Prostate gland (tissue), 2 donors: Measurements from ENCODE around the gene DQX1. TPM values are rescaled to one million over a fixed set of nuclear protein-coding genes. Genes with fewer than 3 reads are reported as not detected.
"Not testable (repeated sequence)": the region's sequence is repeated elsewhere in the genome, so short reads cannot be mapped to it uniquely, and the experiment has no call there.

Experiments
- DNase-seq: peaks from one replicate; pipeline ENCODE4 v3.0.0-alpha.2; 2019; ENCODE audit warnings: low spot score
- H3K27ac ChIP-seq, 2 donors: fragments of 200-600 bp; sonication (generic); 2 replicates each; pipeline ENCODE4 v1.5.1; 2017 to 2019
- H3K27me3 ChIP-seq: fragments of 200-600 bp; sonication (generic); replicated peaks from 2 replicates; pipeline ENCODE4 v1.5.1; 2019; ENCODE audit not compliant: insufficient read depth
- H3K36me3 ChIP-seq, 2 donors: fragments of 200-600 bp; sonication (generic); 1 replicate in 1 of 2; 2 replicates in 1 of 2; pipeline versions ENCODE4 v1.5.1 to v1.8.1; 2017 to 2019
- H3K4me1 ChIP-seq: fragments of 200-600 bp; sonication (generic); replicated peaks from 2 replicates; pipeline ENCODE4 v1.5.1; 2019
- H3K4me3 ChIP-seq, 2 donors: fragments of 200-600 bp; sonication (generic); 2 replicates each; pipeline ENCODE4 v1.5.1; 2017 to 2019
- H3K9me3 ChIP-seq: fragments of 200-600 bp; sonication (generic); 2 replicates; pipeline ENCODE4 v1.5.1; 2017
- POLR2A ChIP-seq: fragments of 450-650 bp; IDR thresholded peaks from one replicate; pipeline ENCODE4 v1.6.1; 2016; ENCODE audit warnings: antibody characterized with exemption, mild to moderate bottlenecking
- POLR2AphosphoS5 ChIP-seq: sonication (generic); formaldehyde crosslinking; IDR thresholded peaks from one replicate; pipeline ENCODE4 v1.6.1; 2017; ENCODE audit warnings: antibody characterized with exemption
- WGBS: methylation state at CpG from one replicate; pipeline ENCODE4 v1.1.5; 2018; 5-methylcytosine and 5-hydroxymethylcytosine counted together
- intact Hi-C: fragments of 100-400 bp; cut with DNase I; formaldehyde crosslinking; loops from one replicate; pipeline ENCODE4 v1.14.2; 2022
- total RNA-seq, 2 donors: library from RNA; depleted of rRNA; stranded (reverse); fragments of >200 nt; gene quantifications; one replicate each; pipeline ENCODE4 v1.1.0, GENCODE V29; 2016
- TF ChIP-seq, protein P1 (sequence below), 4 experiments: fragments of 200-600 bp in 2 of 4; fragments of 450-650 bp in 2 of 4; sonication (generic) in 2 of 4; IDR thresholded peaks; 1 replicate in 3 of 4; 2 replicates in 1 of 4; pipeline ENCODE4 v1.5.1; 2016 to 2019; ENCODE audit warnings: antibody characterized with exemption in 4 of 4, mild to moderate bottlenecking in 2 of 4, moderate library complexity in 2 of 4

The DQX1 gene
- total RNA-seq, 2 donors from 2014 or later: not detected

DNA sequence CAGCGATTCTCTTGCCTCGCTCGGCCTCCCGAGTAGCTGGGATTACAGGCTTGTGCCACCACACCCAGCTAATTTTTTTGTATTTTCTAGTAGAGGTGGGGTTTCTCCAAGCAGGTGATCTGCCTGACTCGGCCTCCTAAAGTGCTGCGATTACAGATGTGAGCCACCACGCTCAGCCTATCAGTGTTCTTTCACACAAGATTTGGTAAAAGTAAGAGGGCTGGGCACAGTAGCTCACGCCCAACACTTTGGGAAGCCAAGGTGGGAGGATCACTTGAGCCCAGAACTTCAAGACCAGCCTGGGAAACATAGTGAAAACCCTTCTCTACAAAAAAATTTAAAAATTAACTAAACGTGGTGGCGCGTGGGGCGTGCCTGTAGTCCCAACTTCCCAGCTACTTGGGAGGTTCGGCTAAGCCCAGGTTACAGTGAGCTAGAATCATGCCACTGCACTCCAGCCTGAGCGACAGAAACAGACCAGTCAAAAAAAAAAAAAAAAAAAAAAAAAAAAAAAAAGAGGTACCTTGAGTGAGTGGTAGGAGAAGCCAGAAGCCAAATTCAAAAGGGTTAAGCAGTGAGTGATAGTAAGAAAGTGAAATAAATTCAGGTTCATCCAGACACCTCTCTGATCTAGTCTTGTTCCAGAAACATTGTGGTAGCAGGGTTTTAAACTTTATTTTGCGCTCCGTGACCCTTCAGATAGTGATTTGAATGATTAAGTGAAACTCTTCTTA lies 54.5 kb downstream of the DQX1 start:
- Histone ChIP-seq H3K4me3 (peak overlapping the region; percentile 51 to 63), H3K4me1 (no peaks in the 10 kb centered on the region), H3K9me3 (no peaks in the 10 kb centered on the region), H3K27me3 (no peaks in the 10 kb centered on the region), H3K36me3 (peaks cover 0 to 3% of the 10 kb centered on the region in 2 donors), H3K27ac (peak overlapping the region; percentile 89 to 91)
- intact Hi-C loops: no loop called here
- TF ChIP-seq POLR2AphosphoS5 (no peak), POLR2A (no peak)
- TF ChIP-seq, protein P1, sequence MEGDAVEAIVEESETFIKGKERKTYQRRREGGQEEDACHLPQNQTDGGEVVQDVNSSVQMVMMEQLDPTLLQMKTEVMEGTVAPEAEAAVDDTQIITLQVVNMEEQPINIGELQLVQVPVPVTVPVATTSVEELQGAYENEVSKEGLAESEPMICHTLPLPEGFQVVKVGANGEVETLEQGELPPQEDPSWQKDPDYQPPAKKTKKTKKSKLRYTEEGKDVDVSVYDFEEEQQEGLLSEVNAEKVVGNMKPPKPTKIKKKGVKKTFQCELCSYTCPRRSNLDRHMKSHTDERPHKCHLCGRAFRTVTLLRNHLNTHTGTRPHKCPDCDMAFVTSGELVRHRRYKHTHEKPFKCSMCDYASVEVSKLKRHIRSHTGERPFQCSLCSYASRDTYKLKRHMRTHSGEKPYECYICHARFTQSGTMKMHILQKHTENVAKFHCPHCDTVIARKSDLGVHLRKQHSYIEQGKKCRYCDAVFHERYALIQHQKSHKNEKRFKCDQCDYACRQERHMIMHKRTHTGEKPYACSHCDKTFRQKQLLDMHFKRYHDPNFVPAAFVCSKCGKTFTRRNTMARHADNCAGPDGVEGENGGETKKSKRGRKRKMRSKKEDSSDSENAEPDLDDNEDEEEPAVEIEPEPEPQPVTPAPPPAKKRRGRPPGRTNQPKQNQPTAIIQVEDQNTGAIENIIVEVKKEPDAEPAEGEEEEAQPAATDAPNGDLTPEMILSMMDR (IDR thresholded peaks at IDR 0.05): no peak
- no peak for DNase-seq
- whole genome bisulfite sequencing: 59% methylated on average over 16 of the region's 16 CpGs

DNA sequence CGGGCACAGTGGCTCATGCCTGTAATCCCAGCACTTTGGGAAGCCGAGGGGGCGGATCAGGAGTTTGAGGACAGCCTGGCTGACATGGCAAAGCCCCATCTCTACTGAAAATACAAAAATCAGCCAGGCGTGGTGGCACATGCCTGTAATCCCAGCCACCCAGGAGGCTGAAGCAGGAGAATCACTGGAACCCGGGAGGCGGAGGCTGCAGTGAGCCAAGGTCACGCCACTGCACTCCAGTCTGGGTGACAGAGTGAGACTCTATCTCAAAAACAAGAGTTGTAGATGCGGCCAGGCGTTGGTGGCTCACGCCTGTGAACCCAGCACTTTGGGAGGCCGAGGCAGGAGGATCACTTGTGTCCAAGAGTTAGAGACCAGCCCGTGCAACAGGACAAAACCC lies 55.3 kb downstream of the DQX1 start:
- H3K4me3 ChIP-seq, H3K36me3 ChIP-seq, H3K27ac ChIP-seq, H3K9me3 ChIP-seq, H3K4me1 ChIP-seq, intact Hi-C loops, H3K27me3 ChIP-seq, DNase-seq: not testable (repeated sequence)
- 94% methylated on average over 12 of the region's 12 CpGs for WGBS

Other genes with a start within 250 kb of the DQX1 start
- 10 to 100 TPM in 1 of 2 donors, 1 to 10 TPM in 1; 6.2 to 65.9 TPM for gene SLC4A5, start 182.8 kb downstream of the DQX1 start, total RNA-seq
- gene DCTN1, start 145.9 kb downstream of the DQX1 start, total RNA-seq: 100 to 1,000 TPM in 1 of 2 donors, 10 to 100 TPM in 1; 93.9 to 294 TPM
- gene C2orf81, start 104.6 kb downstream of the DQX1 start, total RNA-seq: 1 to 10 TPM; 6.1 to 6.8 TPM
- gene WDR54, start 104.5 kb downstream of the DQX1 start, total RNA-seq: 10 to 100 TPM; 11.4 to 19.4 TPM
- 10 to 100 TPM; 24.5 to 26.0 TPM for gene RTKN, start 84.3 kb downstream of the DQX1 start, total RNA-seq
- gene INO80B, start 71.1 kb downstream of the DQX1 start, total RNA-seq: 10 to 100 TPM; 28.3 to 46.7 TPM
- gene WBP1, start 67.8 kb downstream of the DQX1 start, total RNA-seq: 100 to 1,000 TPM in 1 of 2 donors, 10 to 100 TPM in 1; 73.3 to 158 TPM
- 10 to 100 TPM; 57.1 to 68.3 TPM for gene MOGS, start 60.8 kb downstream of the DQX1 start, total RNA-seq
- gene MRPL53, start 53.6 kb downstream of the DQX1 start, total RNA-seq: 10 to 100 TPM; 28.2 to 63.3 TPM
- gene CCDC142, start 43.2 kb downstream of the DQX1 start, total RNA-seq: 10 to 100 TPM; 28.0 to 28.3 TPM
- 10 to 100 TPM; 24.0 to 27.6 TPM for gene TTC31, start 43.1 kb downstream of the DQX1 start, total RNA-seq
- 1 to 10 TPM in 1 of 2 donors, not detected in 1; 1.2 TPM for gene LBX2, start 26.6 kb downstream of the DQX1 start, total RNA-seq
- gene PCGF1, start 18.5 kb downstream of the DQX1 start, total RNA-seq: 10 to 100 TPM; 13.6 to 14.7 TPM
- gene TLX2, start 11.8 kb downstream of the DQX1 start, total RNA-seq: under 1 TPM in 1 of 2 donors, not detected in 1; 0.97 TPM
- gene AUP1, start 3.5 kb upstream of the DQX1 start, total RNA-seq: 100 to 1,000 TPM; 101 to 124 TPM
- gene HTRA2, start 3.7 kb upstream of the DQX1 start, total RNA-seq: 10 to 100 TPM; 19.1 to 37.9 TPM
- 10 to 100 TPM in 1 of 2 donors, 1 to 10 TPM in 1; 1.3 to 10.7 TPM for gene LOXL3, start 27.7 kb upstream of the DQX1 start, total RNA-seq
- gene DOK1, start 28.5 kb upstream of the DQX1 start, total RNA-seq: 10 to 100 TPM in 1 of 2 donors, 1 to 10 TPM in 1; 4.5 to 18.9 TPM
- gene M1AP, start 122.1 kb upstream of the DQX1 start, total RNA-seq: 10 to 100 TPM in 1 of 2 donors, under 1 TPM in 1; 0.18 to 10.9 TPM
- 10 to 100 TPM; 12.3 to 16.5 TPM for gene SEMA4F, start 128.0 kb upstream of the DQX1 start, total RNA-seq